H9 (cell line): ENCODE results near the gene ZNF606. TPM values are rescaled to one million over a fixed set of nuclear protein-coding genes. Genes with fewer than 3 reads are reported as not detected.

ENCODE experiments used
- DNase-seq: peaks from one replicate; pipeline ENCODE4 v3.0.0-alpha.2; 2017
- H2AFZ ChIP-seq: one replicate; pipeline ENCODE4 v1.6.1; 2013; ENCODE audit warnings: mild to moderate bottlenecking, low read length, control low read depth, moderate library complexity
- H2AK5ac ChIP-seq: 2 replicates; pipeline ENCODE4 v1.6.1; 2013; ENCODE audit warnings: low read length, control low read depth, mixed read lengths; ENCODE audit not compliant: insufficient read length
- H2BK120ac ChIP-seq: one replicate; pipeline ENCODE4 v1.6.1; 2013; ENCODE audit warnings: low read depth, mild to moderate bottlenecking, low read length, control low read depth, inconsistent platforms; ENCODE audit not compliant: poor library complexity, severe bottlenecking
- H2BK12ac ChIP-seq: 2 replicates; pipeline ENCODE4 v1.6.1; 2013; ENCODE audit warnings: low read length, control low read depth, mixed read lengths, low read depth; ENCODE audit not compliant: insufficient read length
- H2BK15ac ChIP-seq: 2 replicates; pipeline ENCODE4 v1.6.1; 2013; ENCODE audit warnings: low read depth, low read length, control low read depth
- H2BK20ac ChIP-seq: one replicate; pipeline ENCODE4 v1.6.1; 2013; ENCODE audit warnings: low read depth, mild to moderate bottlenecking, low read length, control low read depth, inconsistent platforms; ENCODE audit not compliant: poor library complexity, severe bottlenecking
- H2BK5ac ChIP-seq: 2 replicates; pipeline ENCODE4 v1.6.1; 2013; ENCODE audit warnings: low read length, control low read depth, mixed read lengths; ENCODE audit not compliant: insufficient read length
- H3K14ac ChIP-seq: 2 replicates; pipeline ENCODE4 v1.6.1; 2013; ENCODE audit warnings: low read length, control low read depth; ENCODE audit not compliant: insufficient read depth
- H3K18ac ChIP-seq: 2 replicates; pipeline ENCODE4 v1.6.1; 2013; ENCODE audit warnings: low read depth, mild to moderate bottlenecking, mixed read lengths, low read length, control low read depth; ENCODE audit not compliant: insufficient read length
- H3K23ac ChIP-seq: 2 replicates; pipeline ENCODE4 v1.6.1; 2013; ENCODE audit warnings: low read length, control low read depth, mixed read lengths, low read depth; ENCODE audit not compliant: insufficient read length
- H3K23me2 ChIP-seq: 2 replicates; pipeline ENCODE4 v1.6.1; 2013; ENCODE audit warnings: low read depth, mild to moderate bottlenecking, mixed read lengths, low read length, control low read depth; ENCODE audit not compliant: insufficient read length, poor library complexity, severe bottlenecking
- H3K27ac ChIP-seq: 2 replicates; pipeline ENCODE4 v1.5.1; 2013; ENCODE audit warnings: low read length, control low read depth, mixed read lengths, low read depth; ENCODE audit not compliant: insufficient read length
- H3K27me3 ChIP-seq: 2 replicates; pipeline ENCODE4 v1.6.1; 2013; ENCODE audit warnings: low read length, control low read depth, inconsistent platforms; ENCODE audit not compliant: insufficient read depth
- H3K4ac ChIP-seq: 2 replicates; pipeline ENCODE4 v1.6.1; 2013; ENCODE audit warnings: low read depth, mild to moderate bottlenecking, control low read depth, inconsistent platforms, low read length, moderate library complexity
- H3K4me1 ChIP-seq: 2 replicates; pipeline ENCODE4 v1.6.1; 2013; ENCODE audit warnings: low read length, control low read depth, inconsistent platforms; ENCODE audit not compliant: insufficient read depth
- H3K4me2 ChIP-seq: 2 replicates; pipeline ENCODE4 v1.6.1; 2013; ENCODE audit warnings: low read length, control low read depth, mixed read lengths; ENCODE audit not compliant: insufficient read length, insufficient read depth
- H3K56ac ChIP-seq: 2 replicates; pipeline ENCODE4 v1.6.1; 2013; ENCODE audit warnings: low read depth, mild to moderate bottlenecking, mixed read lengths, low read length, control low read depth; ENCODE audit not compliant: insufficient read length
- H3K79me1 ChIP-seq: 2 replicates; pipeline ENCODE4 v1.6.1; 2013; ENCODE audit warnings: low read depth, mild to moderate bottlenecking, moderate library complexity, low read length, control low read depth, inconsistent platforms; ENCODE audit not compliant: insufficient read depth, poor library complexity, severe bottlenecking
- H3K79me2 ChIP-seq: 2 replicates; pipeline ENCODE4 v1.6.1; 2013; ENCODE audit warnings: low read length, control low read depth, inconsistent platforms; ENCODE audit not compliant: insufficient read depth
- H3K9ac ChIP-seq: 2 replicates; pipeline ENCODE4 v1.6.1; 2013; ENCODE audit warnings: low read length, control low read depth, mixed read lengths; ENCODE audit not compliant: insufficient read length; ENCODE audit errors: extremely low read depth
- H3K9me3 ChIP-seq: one replicate; pipeline ENCODE4 v1.6.1; 2013; ENCODE audit warnings: low read depth, low read length, inconsistent platforms; ENCODE audit not compliant: control insufficient read depth
- H3T11ph ChIP-seq: one replicate; pipeline ENCODE4 v1.6.1; 2013; ENCODE audit warnings: mild to moderate bottlenecking, low read length, control low read depth, inconsistent platforms
- H4K20me1 ChIP-seq: one replicate; pipeline ENCODE4 v1.6.1; 2013; ENCODE audit not compliant: control insufficient read depth, insufficient read length, insufficient read depth
- H4K5ac ChIP-seq: 2 replicates; pipeline ENCODE4 v1.6.1; 2013; ENCODE audit warnings: low read depth, mild to moderate bottlenecking, mixed read lengths, low read length, control low read depth; ENCODE audit not compliant: insufficient read length
- H4K8ac ChIP-seq: replicated peaks from 2 replicates; pipeline ENCODE4 v1.6.1; 2013; ENCODE audit warnings: low read length, control low read depth, mixed read lengths, low read depth; ENCODE audit not compliant: insufficient read length
- H4K91ac ChIP-seq: 2 replicates; pipeline ENCODE4 v1.6.1; 2013; ENCODE audit warnings: low read depth, mild to moderate bottlenecking, moderate library complexity, mixed read lengths, low read length, control low read depth; ENCODE audit not compliant: insufficient read length
- H3K27ac Mint-ChIP-seq, 3 experiments: 2 replicates in 2 of 3; 3 replicates in 1 of 3; pipeline ENCODE4 v1.8.0; 2020 to 2021; ENCODE audit warnings: mixed read lengths in 3 of 3, mild to moderate bottlenecking in 1 of 3, moderate library complexity in 1 of 3
- H3K27me3 Mint-ChIP-seq: 2 replicates; pipeline ENCODE4 v1.8.0; 2021; ENCODE audit warnings: low read depth, mild to moderate bottlenecking, moderate library complexity, mixed read lengths
- H3K36me3 Mint-ChIP-seq, 3 experiments: 2 replicates in 2 of 3; 3 replicates in 1 of 3; pipeline ENCODE4 v1.8.0; 2020 to 2021; ENCODE audit warnings: low read depth in 3 of 3, mixed read lengths in 3 of 3; ENCODE audit not compliant: insufficient read depth in 1 of 3
- H3K4me1 Mint-ChIP-seq, 2 experiments: 2 replicates each; pipeline ENCODE4 v1.8.0; 2020; ENCODE audit warnings: mixed read lengths in 2 of 2
- H3K4me3 Mint-ChIP-seq, 2 experiments: 2 replicates in 1 of 2; 3 replicates in 1 of 2; pipeline ENCODE4 v1.8.0; 2020 to 2021; ENCODE audit warnings: mild to moderate bottlenecking in 2 of 2, mixed read lengths in 2 of 2, moderate library complexity in 1 of 2
- H3K9me3 Mint-ChIP-seq, 2 experiments: 2 replicates in 1 of 2; 3 replicates in 1 of 2; pipeline ENCODE4 v1.8.0; 2020; ENCODE audit warnings: mild to moderate bottlenecking in 2 of 2, mixed read lengths in 2 of 2, moderate library complexity in 1 of 2
- CTCF ChIP-seq: fragments of 200-600 bp; sonication (generic); conservative IDR thresholded peaks from 3 replicates; pipeline ENCODE4 v1.8.0; 2021; ENCODE audit warnings: antibody characterized with exemption, mild to moderate bottlenecking
- WGBS: extraction: QIAGEN DNeasy Blood & Tissue Kit; methylation state at CpG from one replicate; pipeline ENCODE4 v1.1.7; 2013; ENCODE audit warnings: missing lambda C conversion rate, low lambda C conversion rate, mixed read lengths; ENCODE audit not compliant: insufficient read length; ENCODE audit errors: extremely low coverage; 5-methylcytosine and 5-hydroxymethylcytosine counted together
- total RNA-seq: library from RNA; stranded (reverse); gene quantifications from 2 replicates; pipeline ENCODE4 v1.2.1, GENCODE V29; 2021

ZNF606 gene
- total RNA-seq, 1 experiment from 2014 or later = 13.4 TPM

DNA sequence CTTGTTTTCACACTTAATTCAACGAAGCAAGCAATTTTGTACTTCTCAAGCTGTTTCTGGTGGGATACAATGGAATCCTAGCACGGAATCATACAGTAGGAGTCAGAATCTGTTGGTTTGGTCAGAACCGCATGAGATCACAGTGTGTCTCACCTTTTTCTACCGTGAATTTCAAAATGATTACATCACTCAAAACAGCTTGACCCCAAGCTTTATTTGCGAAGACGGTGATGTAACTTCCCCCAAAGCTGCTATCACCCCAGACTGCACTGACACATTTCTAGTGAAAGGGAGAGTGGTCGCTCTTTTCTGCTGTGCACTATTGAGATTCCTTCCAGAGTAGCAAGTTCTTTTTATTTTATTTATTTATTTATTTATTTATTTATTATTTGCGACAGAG, 37.9 kb downstream of the ZNF606 start:
- H2BK120ac ChIP-seq = no peak overlapping the region
- Mint-ChIP-seq H3K9me3 (peaks cover 65 to 75% of the 10 kb centered on the region in 2 experiments), H3K36me3 (peaks cover 5 to 24% (median 10%) of the 10 kb centered on the region in 3 experiments; a peak in 6 of 7 replicates), H3K4me1 (no peaks in the 10 kb centered on the region), H3K4me3 (no peak overlapping the region), H3K27me3 (peaks cover 8% of the 10 kb centered on the region), H3K27ac (no peak overlapping the region)
- H2AFZ ChIP-seq = no peak overlapping the region
- H3K27me3 ChIP-seq = no peaks in the 10 kb centered on the region
- H3K14ac ChIP-seq = no peak overlapping the region
- no peak overlapping the region for H3K18ac ChIP-seq
- H4K20me1 ChIP-seq = no peaks in the 10 kb centered on the region
- no peak overlapping the region for H2BK12ac ChIP-seq
- no peak for DNase-seq
- no peaks in the 10 kb centered on the region for H3K23me2 ChIP-seq
- no peak overlapping the region for H2BK20ac ChIP-seq
- no peak overlapping the region for H3K27ac ChIP-seq
- H3K79me1 ChIP-seq = no peaks in the 10 kb centered on the region
- H4K8ac ChIP-seq = no peak overlapping the region
- H3K23ac ChIP-seq = no peak overlapping the region
- no peak for TF ChIP-seq CTCF
- no peak overlapping the region for H3K56ac ChIP-seq
- H3K9ac ChIP-seq = no peak overlapping the region
- no peak overlapping the region for H2BK5ac ChIP-seq
- H4K91ac ChIP-seq = no peak overlapping the region
- no peak overlapping the region for H4K5ac ChIP-seq
- no peak overlapping the region for H3K4ac ChIP-seq
- no CpG with 5 or more reads among the region's 8 CpGs for WGBS
- H2BK15ac ChIP-seq = no peak overlapping the region
- H3K9me3 ChIP-seq = peaks cover 44% of the 10 kb centered on the region
- H3K4me2 ChIP-seq = no peak overlapping the region
- no peaks in the 10 kb centered on the region for H3K79me2 ChIP-seq
- no peak overlapping the region for H3T11ph ChIP-seq
- no peak overlapping the region for H2AK5ac ChIP-seq
- H3K4me1 ChIP-seq = no peaks in the 10 kb centered on the region
